SK-N-SH treated with all-trans-retinoic acid at 6 μM for 48 hours (cell line): Measurements from ENCODE around the gene VAV3.
"Not testable (repeated sequence)": the region's sequence is repeated elsewhere in the genome, so short reads cannot be mapped to it uniquely, and the experiment has no call there.

Experiments
- ATAC-seq: fragments of 200-7000 bp; cut with Tn5 transposase; 3 replicates; pipeline ENCODE4 v1.9.1; 2020; ENCODE audit warnings: mild to moderate bottlenecking, moderate library complexity
- BACH2 ChIP-seq: fragments of 250-450 bp; sonication (Bioruptor Pico); IDR thresholded peaks from 2 replicates; pipeline ENCODE4 v1.9.0; 2021; ENCODE audit warnings: mild to moderate bottlenecking, borderline replicate concordance
- CREB5 ChIP-seq: fragments of 250-450 bp; sonication (Bioruptor Pico); IDR thresholded peaks from 2 replicates; pipeline ENCODE4 v1.5.1; 2020; ENCODE audit warnings: low read depth, mild to moderate bottlenecking, moderate library complexity
- CSDC2 ChIP-seq: fragments of 250-450 bp; sonication (Bioruptor Pico); IDR thresholded peaks from 2 replicates; pipeline ENCODE4 v1.5.0; 2020; ENCODE audit warnings: mild to moderate bottlenecking, moderate library complexity
- CSRNP3 ChIP-seq: fragments of 250-450 bp; sonication (Bioruptor Pico); IDR thresholded peaks from 2 replicates; pipeline ENCODE4 v1.5.1; 2021; ENCODE audit warnings: mild to moderate bottlenecking, moderate library complexity
- GLIS3 ChIP-seq: fragments of 250-450 bp; sonication (Bioruptor Pico); IDR thresholded peaks from 2 replicates; pipeline ENCODE4 v1.5.0; 2020; ENCODE audit warnings: mild to moderate bottlenecking, moderate library complexity
- ISL1 ChIP-seq: fragments of 250-450 bp; sonication (Bioruptor Pico); IDR thresholded peaks from 2 replicates; pipeline ENCODE4 v2.1.2; 2022; ENCODE audit warnings: mild to moderate bottlenecking, moderate library complexity
- OSR1 ChIP-seq: fragments of 250-450 bp; sonication (Bioruptor Pico); IDR thresholded peaks from 2 replicates; pipeline ENCODE4 v1.8.0; 2022; ENCODE audit warnings: moderate library complexity, mild to moderate bottlenecking, inconsistent platforms
- PPARA ChIP-seq: fragments of 250-450 bp; sonication (Bioruptor Pico); IDR thresholded peaks from 2 replicates; pipeline ENCODE4 v1.5.0; 2020; ENCODE audit warnings: mild to moderate bottlenecking, borderline replicate concordance
- RARB ChIP-seq: fragments of 250-450 bp; sonication (Bioruptor Pico); IDR thresholded peaks from 2 replicates; pipeline ENCODE4 v1.8.0; 2021; ENCODE audit warnings: mild to moderate bottlenecking, moderate library complexity
- SNAI2 ChIP-seq: fragments of 250-450 bp; sonication (Bioruptor Pico); IDR thresholded peaks from 2 replicates; pipeline ENCODE4 v1.5.0; 2020; ENCODE audit warnings: mild to moderate bottlenecking, moderate library complexity
- TOX ChIP-seq: fragments of 250-450 bp; sonication (Bioruptor Pico); IDR thresholded peaks from 2 replicates; pipeline ENCODE4 v1.8.0; 2021; ENCODE audit warnings: mild to moderate bottlenecking, moderate library complexity, borderline replicate concordance
- ZC3H10 ChIP-seq: fragments of 250-450 bp; sonication (Bioruptor Pico); IDR thresholded peaks from 2 replicates; pipeline ENCODE4 v1.5.1; 2021; ENCODE audit warnings: mild to moderate bottlenecking, moderate library complexity
- ZFP3 ChIP-seq: fragments of 250-450 bp; sonication (Bioruptor Pico); IDR thresholded peaks from 2 replicates; pipeline ENCODE4 v1.5.0; 2020; ENCODE audit warnings: mild to moderate bottlenecking, moderate library complexity
- ZFP30 ChIP-seq: fragments of 450-650 bp; formaldehyde crosslinking; IDR thresholded peaks from 2 replicates; pipeline ENCODE4 v1.5.0; 2022; ENCODE audit warnings: mild to moderate bottlenecking, moderate library complexity
- ZNF565 ChIP-seq: fragments of 450-650 bp; formaldehyde crosslinking; conservative IDR thresholded peaks from 2 replicates; pipeline ENCODE4 v1.5.0; 2020; ENCODE audit warnings: low read depth, mild to moderate bottlenecking, moderate library complexity
- ZNF70 ChIP-seq: fragments of 450-650 bp; formaldehyde crosslinking; IDR thresholded peaks from 2 replicates; pipeline ENCODE4 v1.5.0; 2020; ENCODE audit warnings: mild to moderate bottlenecking, moderate library complexity
- ZNF8 ChIP-seq: fragments of 450-650 bp; formaldehyde crosslinking; IDR thresholded peaks from 2 replicates; pipeline ENCODE4 v1.5.0; 2020; ENCODE audit warnings: mild to moderate bottlenecking, moderate library complexity
- TF ChIP-seq, protein P1 (sequence below): fragments of 250-450 bp; sonication (Bioruptor Pico); IDR thresholded peaks from 2 replicates; pipeline ENCODE4 v1.8.0; 2021; ENCODE audit warnings: low read depth, mild to moderate bottlenecking, moderate library complexity, borderline replicate concordance
- TF ChIP-seq, protein P2 (sequence below): fragments of 250-450 bp; sonication (Bioruptor Pico); IDR thresholded peaks from 2 replicates; pipeline ENCODE4 v1.5.0; 2020; ENCODE audit warnings: mild to moderate bottlenecking, moderate library complexity
- TF ChIP-seq, protein P3 (sequence below): fragments of 250-450 bp; sonication (Bioruptor Pico); IDR thresholded peaks from 2 replicates; pipeline ENCODE4 v1.8.0; 2020; ENCODE audit warnings: mild to moderate bottlenecking, moderate library complexity, borderline replicate concordance

VAV3 gene

DNA sequence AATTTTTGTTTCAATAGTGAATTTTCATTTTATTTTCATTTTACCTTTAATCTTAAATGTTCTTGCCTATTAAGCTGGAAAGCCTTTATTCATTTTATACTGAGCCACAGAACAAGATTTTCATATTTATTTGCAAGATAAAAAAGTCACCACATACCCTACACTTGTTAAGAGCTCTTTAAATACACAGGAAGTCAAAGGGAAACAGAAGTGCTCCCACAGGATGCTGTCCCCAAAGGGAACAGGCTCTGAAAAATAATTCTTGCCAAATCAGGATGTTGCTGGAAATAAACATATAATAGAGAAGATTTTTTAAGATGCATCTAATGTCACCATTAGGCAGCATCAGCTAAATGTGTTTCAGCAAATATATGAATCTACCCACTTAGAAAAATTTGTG, 113.6 kb downstream of the VAV3 start:
- TF ChIP-seq, protein P1, sequence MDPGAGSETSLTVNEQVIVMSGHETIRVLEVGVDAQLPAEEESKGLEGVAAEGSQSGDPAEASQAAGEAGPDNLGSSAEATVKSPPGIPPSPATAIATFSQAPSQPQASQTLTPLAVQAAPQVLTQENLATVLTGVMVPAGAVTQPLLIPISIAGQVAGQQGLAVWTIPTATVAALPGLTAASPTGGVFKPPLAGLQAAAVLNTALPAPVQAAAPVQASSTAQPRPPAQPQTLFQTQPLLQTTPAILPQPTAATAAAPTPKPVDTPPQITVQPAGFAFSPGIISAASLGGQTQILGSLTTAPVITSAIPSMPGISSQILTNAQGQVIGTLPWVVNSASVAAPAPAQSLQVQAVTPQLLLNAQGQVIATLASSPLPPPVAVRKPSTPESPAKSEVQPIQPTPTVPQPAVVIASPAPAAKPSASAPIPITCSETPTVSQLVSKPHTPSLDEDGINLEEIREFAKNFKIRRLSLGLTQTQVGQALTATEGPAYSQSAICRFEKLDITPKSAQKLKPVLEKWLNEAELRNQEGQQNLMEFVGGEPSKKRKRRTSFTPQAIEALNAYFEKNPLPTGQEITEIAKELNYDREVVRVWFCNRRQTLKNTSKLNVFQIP, result no peak
- TF ChIP-seq, protein P2, sequence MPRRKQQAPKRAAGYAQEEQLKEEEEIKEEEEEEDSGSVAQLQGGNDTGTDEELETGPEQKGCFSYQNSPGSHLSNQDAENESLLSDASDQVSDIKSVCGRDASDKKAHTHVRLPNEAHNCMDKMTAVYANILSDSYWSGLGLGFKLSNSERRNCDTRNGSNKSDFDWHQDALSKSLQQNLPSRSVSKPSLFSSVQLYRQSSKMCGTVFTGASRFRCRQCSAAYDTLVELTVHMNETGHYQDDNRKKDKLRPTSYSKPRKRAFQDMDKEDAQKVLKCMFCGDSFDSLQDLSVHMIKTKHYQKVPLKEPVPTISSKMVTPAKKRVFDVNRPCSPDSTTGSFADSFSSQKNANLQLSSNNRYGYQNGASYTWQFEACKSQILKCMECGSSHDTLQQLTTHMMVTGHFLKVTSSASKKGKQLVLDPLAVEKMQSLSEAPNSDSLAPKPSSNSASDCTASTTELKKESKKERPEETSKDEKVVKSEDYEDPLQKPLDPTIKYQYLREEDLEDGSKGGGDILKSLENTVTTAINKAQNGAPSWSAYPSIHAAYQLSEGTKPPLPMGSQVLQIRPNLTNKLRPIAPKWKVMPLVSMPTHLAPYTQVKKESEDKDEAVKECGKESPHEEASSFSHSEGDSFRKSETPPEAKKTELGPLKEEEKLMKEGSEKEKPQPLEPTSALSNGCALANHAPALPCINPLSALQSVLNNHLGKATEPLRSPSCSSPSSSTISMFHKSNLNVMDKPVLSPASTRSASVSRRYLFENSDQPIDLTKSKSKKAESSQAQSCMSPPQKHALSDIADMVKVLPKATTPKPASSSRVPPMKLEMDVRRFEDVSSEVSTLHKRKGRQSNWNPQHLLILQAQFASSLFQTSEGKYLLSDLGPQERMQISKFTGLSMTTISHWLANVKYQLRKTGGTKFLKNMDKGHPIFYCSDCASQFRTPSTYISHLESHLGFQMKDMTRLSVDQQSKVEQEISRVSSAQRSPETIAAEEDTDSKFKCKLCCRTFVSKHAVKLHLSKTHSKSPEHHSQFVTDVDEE (CRISPR knock-in tag), result no peak
- no peak for TF ChIP-seq CREB5
- no peak for TF ChIP-seq ZNF70 (CRISPR knock-in tag)
- no peak for TF ChIP-seq ISL1 (CRISPR knock-in tag)
- no peak for TF ChIP-seq RARB (CRISPR knock-in tag)
- TF ChIP-seq ZFP30 (CRISPR knock-in tag), result no peak
- TF ChIP-seq ZFP3, result no peak
- no peak for TF ChIP-seq ZNF565 (CRISPR knock-in tag)
- TF ChIP-seq TOX (CRISPR knock-in tag), result no peak
- TF ChIP-seq, protein P3, sequence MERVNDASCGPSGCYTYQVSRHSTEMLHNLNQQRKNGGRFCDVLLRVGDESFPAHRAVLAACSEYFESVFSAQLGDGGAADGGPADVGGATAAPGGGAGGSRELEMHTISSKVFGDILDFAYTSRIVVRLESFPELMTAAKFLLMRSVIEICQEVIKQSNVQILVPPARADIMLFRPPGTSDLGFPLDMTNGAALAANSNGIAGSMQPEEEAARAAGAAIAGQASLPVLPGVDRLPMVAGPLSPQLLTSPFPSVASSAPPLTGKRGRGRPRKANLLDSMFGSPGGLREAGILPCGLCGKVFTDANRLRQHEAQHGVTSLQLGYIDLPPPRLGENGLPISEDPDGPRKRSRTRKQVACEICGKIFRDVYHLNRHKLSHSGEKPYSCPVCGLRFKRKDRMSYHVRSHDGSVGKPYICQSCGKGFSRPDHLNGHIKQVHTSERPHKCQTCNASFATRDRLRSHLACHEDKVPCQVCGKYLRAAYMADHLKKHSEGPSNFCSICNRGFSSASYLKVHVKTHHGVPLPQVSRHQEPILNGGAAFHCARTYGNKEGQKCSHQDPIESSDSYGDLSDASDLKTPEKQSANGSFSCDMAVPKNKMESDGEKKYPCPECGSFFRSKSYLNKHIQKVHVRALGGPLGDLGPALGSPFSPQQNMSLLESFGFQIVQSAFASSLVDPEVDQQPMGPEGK (CRISPR knock-in tag), result no peak
- TF ChIP-seq CSDC2, result no peak
- TF ChIP-seq PPARA (CRISPR knock-in tag), result no peak
- TF ChIP-seq BACH2 (CRISPR knock-in tag), result no peak
- no peak for TF ChIP-seq ZC3H10 (CRISPR knock-in tag)
- no peak for TF ChIP-seq OSR1 (CRISPR knock-in tag)
- no peak for TF ChIP-seq GLIS3 (CRISPR knock-in tag)
- no peak for TF ChIP-seq SNAI2
- TF ChIP-seq CSRNP3, result no peak
- no peak for ATAC-seq

DNA sequence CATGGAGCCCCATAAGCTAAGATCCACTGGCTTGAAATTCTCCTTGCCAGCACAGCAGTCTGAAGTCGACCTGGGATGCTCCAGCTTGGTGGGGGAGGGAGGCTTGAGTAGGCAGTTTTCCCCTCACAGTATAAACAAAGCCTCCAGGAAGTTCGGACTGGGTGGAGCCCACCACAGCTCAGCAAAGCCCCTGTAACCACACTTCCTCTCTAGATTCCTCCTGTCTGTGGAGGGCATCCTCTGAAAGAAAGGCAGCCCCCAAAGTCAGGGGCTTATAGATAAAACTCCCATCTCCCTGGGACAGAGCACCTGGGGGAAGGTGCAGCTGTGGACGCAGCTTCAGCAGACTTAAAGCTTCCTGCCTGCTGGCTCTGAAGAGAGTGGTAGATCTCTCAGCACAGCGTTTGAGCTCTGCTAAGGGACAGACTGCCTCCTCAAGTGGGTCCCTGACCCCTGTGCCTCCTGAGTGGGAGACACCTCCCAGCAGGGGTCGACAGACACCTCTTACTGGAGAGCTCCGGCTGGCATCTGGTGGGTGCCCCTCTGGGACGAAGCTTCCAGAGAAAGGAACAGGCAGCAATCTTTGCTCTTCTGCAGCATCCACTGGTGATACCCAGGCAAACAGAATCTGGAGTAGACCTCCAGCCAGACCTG, 120.3 kb downstream of the VAV3 start:
- ATAC-seq, result not testable (repeated sequence)

DNA sequence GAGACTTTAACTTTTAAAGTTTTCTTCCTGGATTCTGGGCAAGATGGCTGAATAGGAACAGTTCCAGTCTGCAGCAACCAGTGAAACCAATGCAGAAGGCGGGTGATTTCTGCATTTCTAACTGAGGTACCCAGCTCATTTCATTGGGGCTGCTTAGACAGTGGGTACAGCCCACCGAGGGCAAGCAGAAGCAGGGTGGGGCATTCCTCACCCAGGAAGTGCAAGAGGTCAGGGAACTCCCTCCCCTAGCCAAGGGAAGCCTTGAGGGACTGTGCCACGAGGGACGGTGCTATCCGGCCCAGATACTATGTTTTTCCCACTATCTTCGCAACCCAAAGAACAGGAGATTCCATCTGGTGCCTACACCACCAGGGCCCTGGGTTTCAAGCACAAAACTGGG, 121.0 kb downstream of the VAV3 start:
- ATAC-seq, result no peak
- no peak for TF ChIP-seq PPARA (CRISPR knock-in tag)
- TF ChIP-seq ZNF565 (CRISPR knock-in tag), result no peak
- no peak for TF ChIP-seq RARB (CRISPR knock-in tag)
- TF ChIP-seq, protein P2 (CRISPR knock-in tag), result no peak
- no peak for TF ChIP-seq ZFP30 (CRISPR knock-in tag)
- no peak for TF ChIP-seq CSDC2
- TF ChIP-seq SNAI2, result no peak
- TF ChIP-seq OSR1 (CRISPR knock-in tag), result no peak
- TF ChIP-seq ZNF8 (CRISPR knock-in tag), result no peak
- TF ChIP-seq CREB5, result no peak
- no peak for TF ChIP-seq ISL1 (CRISPR knock-in tag)
- TF ChIP-seq, protein P1, result no peak
